SU-DHL-6 (cell line): ENCODE data around the gene SLC9A5.
A peak's percentile ranks its signal among the peaks of the same experiment; 100 is the strongest.

ENCODE experiments used
- H2AFZ ChIP-seq: fragments of 200-600 bp; sonication (generic); 2 replicates; pipeline ENCODE4 v1.6.1; 2014; ENCODE audit warnings: low read depth, mild to moderate bottlenecking, moderate library complexity, mixed read lengths, antibody characterized with exemption, low read length; ENCODE audit not compliant: severe bottlenecking
- H3F3A ChIP-seq: fragments of 200-600 bp; shearing (Covaris generic); 2 replicates; pipeline ENCODE4 v1.6.0; 2016; ENCODE audit warnings: antibody characterized with exemption, mild to moderate bottlenecking; ENCODE audit not compliant: insufficient read depth
- H3K27ac ChIP-seq: fragments of 200-600 bp; sonication (generic); 2 replicates; pipeline ENCODE4 v1.5.1; 2016; ENCODE audit warnings: low read depth, mild to moderate bottlenecking, low read length, moderate library complexity, mixed read lengths
- H3K27me3 ChIP-seq: fragments of 200-600 bp; sonication (generic), shearing (Covaris generic); 2 replicates; pipeline ENCODE4 v1.6.0; 2014; ENCODE audit warnings: mild to moderate bottlenecking, low read length
- H3K36me3 ChIP-seq: fragments of 200-600 bp; sonication (generic); 2 replicates; pipeline ENCODE4 v1.6.1; 2014; ENCODE audit warnings: mild to moderate bottlenecking, low read length, mixed read lengths
- H3K4me2 ChIP-seq: fragments of 300-600, 200-600 bp; shearing (Covaris generic), sonication (generic); 2 replicates; pipeline ENCODE4 v1.6.0; 2014; ENCODE audit warnings: low read length, low read depth, mild to moderate bottlenecking; ENCODE audit not compliant: poor library complexity, severe bottlenecking
- H3K4me3 ChIP-seq: fragments of 200-600 bp; sonication (generic); 2 replicates; pipeline ENCODE4 v1.5.1; 2014; ENCODE audit warnings: antibody characterized with exemption, low read length, mild to moderate bottlenecking, mixed read lengths; ENCODE audit not compliant: insufficient read depth, poor library complexity, severe bottlenecking
- H3K79me2 ChIP-seq: fragments of 200-600 bp; sonication (generic); 2 replicates; pipeline ENCODE4 v1.6.1; 2014; ENCODE audit warnings: mild to moderate bottlenecking, low read length, moderate library complexity; ENCODE audit not compliant: insufficient read depth
- H3K9ac ChIP-seq: fragments of 200-600 bp; sonication (generic); 2 replicates; pipeline ENCODE4 v1.7.0; 2014; ENCODE audit warnings: mild to moderate bottlenecking, low read length
- H3K9me2 ChIP-seq: fragments of 200-600 bp; sonication (generic); replicated peaks from 2 replicates; pipeline ENCODE4 v1.6.1; 2014; ENCODE audit warnings: low read length; ENCODE audit not compliant: insufficient read depth
- H3K9me3 ChIP-seq: fragments of 200-600 bp; sonication (generic); 2 replicates; pipeline ENCODE4 v1.6.1; 2014; ENCODE audit warnings: low read length, mixed read lengths; ENCODE audit not compliant: insufficient read depth
- H4K20me1 ChIP-seq: fragments of 200-600 bp; sonication (generic); 2 replicates; pipeline ENCODE4 v1.6.1; 2014; ENCODE audit warnings: low read depth, mild to moderate bottlenecking, antibody characterized with exemption, low read length, moderate library complexity, mixed read lengths
- EZH2phosphoT487 ChIP-seq: fragments of 200-600 bp; sonication (generic), shearing (Covaris generic); conservative IDR thresholded peaks from 2 replicates; pipeline ENCODE4 v1.6.1; 2018; ENCODE audit warnings: mild to moderate bottlenecking, antibody characterized with exemption, low read length, moderate library complexity, mixed read lengths
- TF ChIP-seq, protein P1 (sequence below): fragments of 200-600 bp; sonication (generic); IDR thresholded peaks from one replicate; pipeline ENCODE4 v1.5.1; 2017; ENCODE audit warnings: antibody characterized with exemption, mild to moderate bottlenecking, low read length, moderate library complexity; ENCODE audit not compliant: insufficient read depth, poor library complexity, severe bottlenecking

SLC9A5 gene

DNA sequence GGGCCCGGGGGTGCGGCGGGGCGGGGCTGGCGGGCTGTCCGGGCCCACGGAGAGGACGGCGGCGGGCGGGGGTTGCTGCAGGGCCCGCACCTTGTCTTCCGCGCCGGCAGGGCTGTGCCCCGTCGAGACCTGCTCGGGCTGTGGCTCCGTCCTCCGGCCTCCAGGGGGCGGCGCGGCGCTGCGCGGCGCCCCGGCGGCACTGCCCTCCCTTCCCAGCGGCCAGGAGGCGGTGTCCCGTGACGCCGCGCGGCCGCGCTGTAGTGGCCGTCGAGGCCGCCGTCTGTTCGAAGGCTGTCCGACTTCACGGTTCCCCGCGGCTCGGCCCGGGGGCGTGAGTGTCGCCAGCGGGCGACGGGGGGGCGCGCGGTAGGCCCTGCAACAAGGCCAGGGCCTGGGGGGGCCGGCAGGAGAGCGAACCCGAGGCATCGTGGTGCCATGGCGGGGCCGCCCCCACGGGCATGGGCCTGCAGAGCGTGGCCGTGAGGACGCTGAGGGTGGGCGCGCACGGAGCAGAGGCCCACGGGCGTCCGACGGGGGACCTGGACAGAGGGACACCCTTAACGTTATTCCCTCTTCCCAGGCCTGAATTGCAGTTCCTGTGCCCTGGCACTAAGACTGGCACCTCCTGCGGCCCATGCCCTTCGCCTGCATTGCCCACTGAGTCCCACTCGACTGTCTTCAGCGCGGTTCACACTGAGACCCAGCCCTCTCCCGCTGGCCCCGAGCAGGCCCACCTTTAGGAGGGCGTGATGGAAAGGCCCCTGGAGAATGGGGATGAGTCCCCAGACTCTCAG lies 30.7 kb downstream of the SLC9A5 start, which contains the start of gene PLEKHG4:
Gene PLEKHG4, plus strand, starts transcription at position 237 of the 794 bp plus-strand sequence. Its CDS starts 513 bp downstream, at position 750.
- Histone ChIP-seq H3K36me3 (no peaks in the 10 kb centered on the region), H3K79me2 (no peaks in the 10 kb centered on the region), H3K9me3 (no peaks in the 10 kb centered on the region), H3F3A (no peaks in the 10 kb centered on the region), H3K27me3 (no peaks in the 10 kb centered on the region), H4K20me1 (no peaks in the 10 kb centered on the region), H3K9me2 (no peaks in the 10 kb centered on the region), H3K9ac (peak within 1 kb of the TSS; percentile 60), H3K4me3 (peak within 1 kb of the TSS; percentile 53), H2AFZ (peak within 1 kb of the TSS; percentile 78), H3K27ac (no peak within 1 kb of the TSS), H3K4me2 (peak within 1 kb of the TSS; percentile 62)
- TF ChIP-seq EZH2phosphoT487, result no peak
- TF ChIP-seq, protein P1, sequence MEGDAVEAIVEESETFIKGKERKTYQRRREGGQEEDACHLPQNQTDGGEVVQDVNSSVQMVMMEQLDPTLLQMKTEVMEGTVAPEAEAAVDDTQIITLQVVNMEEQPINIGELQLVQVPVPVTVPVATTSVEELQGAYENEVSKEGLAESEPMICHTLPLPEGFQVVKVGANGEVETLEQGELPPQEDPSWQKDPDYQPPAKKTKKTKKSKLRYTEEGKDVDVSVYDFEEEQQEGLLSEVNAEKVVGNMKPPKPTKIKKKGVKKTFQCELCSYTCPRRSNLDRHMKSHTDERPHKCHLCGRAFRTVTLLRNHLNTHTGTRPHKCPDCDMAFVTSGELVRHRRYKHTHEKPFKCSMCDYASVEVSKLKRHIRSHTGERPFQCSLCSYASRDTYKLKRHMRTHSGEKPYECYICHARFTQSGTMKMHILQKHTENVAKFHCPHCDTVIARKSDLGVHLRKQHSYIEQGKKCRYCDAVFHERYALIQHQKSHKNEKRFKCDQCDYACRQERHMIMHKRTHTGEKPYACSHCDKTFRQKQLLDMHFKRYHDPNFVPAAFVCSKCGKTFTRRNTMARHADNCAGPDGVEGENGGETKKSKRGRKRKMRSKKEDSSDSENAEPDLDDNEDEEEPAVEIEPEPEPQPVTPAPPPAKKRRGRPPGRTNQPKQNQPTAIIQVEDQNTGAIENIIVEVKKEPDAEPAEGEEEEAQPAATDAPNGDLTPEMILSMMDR, result peak; percentile 54

DNA sequence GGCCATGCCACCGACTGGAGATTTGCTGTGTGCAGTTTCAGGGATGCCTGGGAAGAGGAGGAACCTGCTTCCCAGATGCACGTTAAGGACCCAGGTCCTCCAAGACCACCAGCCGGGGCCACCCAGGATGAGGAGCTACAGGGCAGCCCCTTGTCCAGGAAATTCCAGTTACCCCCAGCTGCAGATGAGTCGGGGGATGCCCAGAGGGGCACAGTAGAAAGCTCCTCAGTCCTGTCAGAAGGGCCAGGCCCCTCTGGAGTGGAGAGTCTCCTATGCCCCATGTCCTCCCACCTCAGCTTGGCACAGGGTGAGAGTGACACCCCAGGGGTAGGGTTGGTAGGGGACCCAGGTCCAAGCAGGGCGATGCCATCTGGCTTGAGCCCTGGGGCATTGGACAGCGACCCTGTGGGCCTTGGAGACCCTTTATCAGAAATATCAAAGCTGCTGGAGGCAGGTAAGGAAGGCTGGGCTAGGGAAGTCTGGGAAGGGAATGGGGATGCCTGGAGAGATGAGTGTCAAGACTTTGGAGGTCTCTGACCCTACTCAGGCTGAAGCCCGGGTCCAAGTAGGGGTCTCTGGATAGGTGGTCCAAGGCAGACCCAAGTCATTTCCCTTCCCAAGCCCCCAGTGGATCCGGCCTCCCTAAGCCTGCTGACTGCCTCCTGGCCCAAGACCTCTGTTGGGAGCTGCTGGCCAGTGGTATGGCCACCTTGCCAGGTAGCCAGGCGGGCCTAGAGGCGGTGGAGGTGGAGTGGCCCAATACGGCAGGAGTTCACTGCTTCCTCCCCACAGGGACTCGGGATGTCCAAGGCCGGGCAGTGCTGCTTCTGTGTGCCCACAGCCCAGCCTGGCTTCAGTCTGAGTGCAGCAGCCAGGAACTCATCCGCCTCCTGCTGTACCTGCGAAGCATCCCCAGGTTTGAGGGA lies 31.6 kb downstream of the SLC9A5 start:
- TF ChIP-seq, protein P1, result no peak
- no peak for TF ChIP-seq EZH2phosphoT487
- Histone ChIP-seq H3K9me3 (no peaks in the 10 kb centered on the region), H3K36me3 (no peaks in the 10 kb centered on the region), H2AFZ (no peak overlapping the region), H4K20me1 (no peaks in the 10 kb centered on the region), H3K79me2 (no peaks in the 10 kb centered on the region), H3K4me2 (no peak overlapping the region), H3K9me2 (no peaks in the 10 kb centered on the region), H3K4me3 (no peak overlapping the region), H3K27me3 (no peaks in the 10 kb centered on the region), H3K9ac (no peak overlapping the region), H3K27ac (no peak overlapping the region), H3F3A (no peaks in the 10 kb centered on the region)

DNA sequence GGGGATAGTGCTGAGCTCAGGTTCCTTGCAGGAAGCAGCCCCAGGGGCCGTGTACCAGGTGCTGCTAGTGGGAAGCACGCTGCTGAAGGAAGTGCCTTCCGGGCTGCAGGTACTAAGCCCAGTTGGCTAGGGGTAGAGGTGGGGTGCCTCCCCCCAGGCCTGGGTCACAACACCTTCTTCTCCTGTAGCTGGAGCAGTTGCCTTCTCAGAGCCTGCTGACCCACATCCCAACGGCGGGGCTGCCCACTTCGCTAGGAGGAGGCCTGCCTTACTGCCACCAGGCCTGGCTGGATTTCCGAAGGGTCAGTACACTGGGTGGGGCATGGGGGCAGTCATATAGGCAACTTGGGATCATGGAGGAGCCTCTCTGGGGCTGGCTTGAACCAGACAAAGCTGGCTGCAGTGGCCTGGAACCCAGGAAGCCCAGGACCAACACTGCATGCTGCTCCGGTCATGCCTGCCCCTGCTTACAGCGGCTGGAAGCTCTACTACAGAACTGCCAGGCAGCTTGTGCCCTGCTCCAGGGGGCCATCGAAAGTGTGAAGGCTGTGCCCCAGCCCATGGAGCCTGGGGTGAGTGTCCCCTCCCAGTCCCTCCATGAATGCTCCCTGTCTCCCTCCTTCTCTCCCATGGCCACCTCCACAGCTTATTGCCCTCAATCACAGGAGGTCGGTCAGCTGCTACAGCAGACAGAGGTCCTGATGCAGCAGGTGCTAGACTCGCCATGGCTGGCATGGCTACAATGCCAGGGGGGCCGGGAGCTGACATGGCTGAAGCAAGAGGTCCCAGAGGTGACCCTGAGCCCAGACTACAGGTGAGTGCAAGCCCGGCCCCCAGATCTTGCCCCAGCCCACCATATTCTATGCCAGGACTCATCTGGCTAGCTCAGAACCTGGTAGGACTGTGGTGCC lies 33.0 kb downstream of the SLC9A5 start:
- no peak for TF ChIP-seq EZH2phosphoT487
- TF ChIP-seq, protein P1, result no peak
- no peaks in the 10 kb centered on the region for H3F3A ChIP-seq
- H3K4me3 ChIP-seq, result no peak overlapping the region
- H4K20me1 ChIP-seq, result no peaks in the 10 kb centered on the region
- H3K79me2 ChIP-seq, result no peaks in the 10 kb centered on the region
- no peaks in the 10 kb centered on the region for H3K36me3 ChIP-seq
- no peaks in the 10 kb centered on the region for H3K9me3 ChIP-seq
- H3K9me2 ChIP-seq, result no peaks in the 10 kb centered on the region
- H2AFZ ChIP-seq, result no peak overlapping the region
- no peak overlapping the region for H3K4me2 ChIP-seq
- H3K27me3 ChIP-seq, result no peaks in the 10 kb centered on the region
- H3K27ac ChIP-seq, result no peak overlapping the region
- no peak overlapping the region for H3K9ac ChIP-seq
